Measurements from ENCODE around the gene PHTF2.
"Not testable (repeated sequence)": the region's sequence is repeated elsewhere in the genome, so short reads cannot be mapped to it uniquely, and the experiment has no call there.

PHTF2 gene

GRCh38 chr7:77798394-77799077, at the start of gene PHTF2, which contains the start of gene TMEM60:
PHTF2 (plus strand) TSS chr7:77798773.
TMEM60 (minus strand) TSS chr7:77798434; CDS start chr7:77794373, 4,061 bp downstream.
- DNase-seq, result peak; percentile 100

GRCh38 chr7:77752016-77752415, 46.6 kb upstream of the PHTF2 start:
- no peak for DNase-seq

GRCh38 chr7:77753173-77753572, 45.4 kb upstream of the PHTF2 start:
- DNase-seq, result peak; percentile 66

GRCh38 chr7:77757589-77757988, 41.0 kb upstream of the PHTF2 start:
- DNase-seq, result no peak

- DNase-seq, result peak; percentile 75
Observed at GRCh38 chr7:77759294-77759889, 39.2 kb upstream of the PHTF2 start.

- DNase-seq, result no peak
Observed at GRCh38 chr7:77760809-77761453, 37.6 kb upstream of the PHTF2 start.

GRCh38 chr7:77765481-77765880, 33.1 kb upstream of the PHTF2 start:
- no peak for DNase-seq

- no peak for DNase-seq
Observed at GRCh38 chr7:77765906-77766800, 32.4 kb upstream of the PHTF2 start.

- no peak for DNase-seq
Observed at GRCh38 chr7:77766801-77767605, 31.6 kb upstream of the PHTF2 start.

- no peak for DNase-seq
Observed at GRCh38 chr7:77770316-77770715, 28.3 kb upstream of the PHTF2 start.

GRCh38 chr7:77771901-77772300, 26.7 kb upstream of the PHTF2 start:
- no peak for DNase-seq

GRCh38 chr7:77778535-77778934, 20.0 kb upstream of the PHTF2 start:
- no peak for DNase-seq

- no peak for DNase-seq
Observed at GRCh38 chr7:77782383-77782782, 16.2 kb upstream of the PHTF2 start.

GRCh38 chr7:77783111-77783510, 15.5 kb upstream of the PHTF2 start:
- DNase-seq, result no peak

- no peak for DNase-seq
Observed at GRCh38 chr7:77783545-77783944, 15.0 kb upstream of the PHTF2 start.

GRCh38 chr7:77784426-77784825, 14.1 kb upstream of the PHTF2 start:
- not testable (repeated sequence) for DNase-seq

GRCh38 chr7:77786018-77786417, 12.6 kb upstream of the PHTF2 start:
- DNase-seq, result no peak

- DNase-seq, result no peak
Observed at GRCh38 chr7:77786741-77787140, 11.8 kb upstream of the PHTF2 start.

- no peak for DNase-seq
Observed at GRCh38 chr7:77788327-77788902, 10.2 kb upstream of the PHTF2 start.

GRCh38 chr7:77791336-77791735, 7.2 kb upstream of the PHTF2 start:
- peak; percentile 94 for DNase-seq

GRCh38 chr7:77791956-77792355, 6.6 kb upstream of the PHTF2 start:
- no peak for DNase-seq

- DNase-seq, result no peak
Observed at GRCh38 chr7:77794000-77794399, 4.6 kb upstream of the PHTF2 start.

Measured in DMS53 (cell line).